GM21529 (cell line): ENCODE measurements around the gene ELMOD3.
A peak's percentile ranks its signal among the peaks of the same experiment; 100 is the strongest.
"Not testable (repeated sequence)": the region's sequence is repeated elsewhere in the genome, so short reads cannot be mapped to it uniquely, and the experiment has no call there.

ENCODE experiments used
- ATAC-seq: cut with Tn5 transposase; IDR thresholded peaks from one replicate; pipeline ENCODE4 v1.9.1; 2021; ENCODE audit not compliant: unreplicated experiment

The ELMOD3 gene

GRCh38 chr2:85400541-85401463 lies 46.2 kb downstream of the ELMOD3 start:
- ATAC-seq: no peak

- no peak for ATAC-seq
Observed at GRCh38 chr2:85401464-85401805, 46.9 kb downstream of the ELMOD3 start.

GRCh38 chr2:85401844-85402243 lies 47.3 kb downstream of the ELMOD3 start:
- ATAC-seq: no peak

- ATAC-seq: no peak
Observed at GRCh38 chr2:85405201-85406059, 50.9 kb downstream of the ELMOD3 start.

- peak; percentile 79 for ATAC-seq
Observed at GRCh38 chr2:85409845-85410583, 55.4 kb downstream of the ELMOD3 start, which contains the start of gene CAPG. CAPG (minus strand) TSS chr2:85410366; CDS start chr2:85402145, 8,221 bp downstream.

GRCh38 chr2:85410584-85411404 lies 56.2 kb downstream of the ELMOD3 start:
- peak; percentile 15 for ATAC-seq

GRCh38 chr2:85411405-85411748 lies 56.8 kb downstream of the ELMOD3 start:
- ATAC-seq: no peak

- ATAC-seq: no peak
Observed at GRCh38 chr2:85413592-85414420, 59.2 kb downstream of the ELMOD3 start.

GRCh38 chr2:85414421-85414759 lies 59.8 kb downstream of the ELMOD3 start:
- ATAC-seq: not testable (repeated sequence)

GRCh38 chr2:85414761-85415553 lies 60.4 kb downstream of the ELMOD3 start:
- ATAC-seq: no peak

- ATAC-seq: no peak
Observed at GRCh38 chr2:85415980-85416650, 61.5 kb downstream of the ELMOD3 start.

GRCh38 chr2:85418132-85419008 lies 63.8 kb downstream of the ELMOD3 start, which contains the start of gene SH2D6:
SH2D6 (plus strand) TSS chr2:85418714; CDS start chr2:85429466, 10,752 bp downstream.
- peak; percentile 84 for ATAC-seq

- ATAC-seq: peak; percentile 1
Observed at GRCh38 chr2:85419009-85419675, 64.6 kb downstream of the ELMOD3 start.

- ATAC-seq: peak; percentile 57
Observed at GRCh38 chr2:85420536-85421259, 66.1 kb downstream of the ELMOD3 start.

- ATAC-seq: no peak
Observed at GRCh38 chr2:85421260-85422071, 66.9 kb downstream of the ELMOD3 start.
